ENCODE data around the gene EMX2. TPM values are rescaled to one million over a fixed set of nuclear protein-coding genes. Genes with fewer than 3 reads are reported as not detected.

The EMX2 gene
- total and polyA plus RNA-seq, 2 donors (not counting 3 experiments of a cell fraction or from before 2014, with no cell fraction given): not detected

- H3K4me1 ChIP-seq (ENCODE audit: control insufficient read depth, extremely low read depth, insufficient read depth, low read length): no peaks in the 10 kb centered on the region
- dilution Hi-C loops (cut with MboI; ENCODE audit: extremely low pct_ligation_motif_present, low sequenced_read_pairs) (no loop called here), intact Hi-C loops (cut with micrococcal nuclease) (no loop called here)
- ChIA-PET POLR2A (no interaction called here), CTCF (interaction anchor here (0.7 kb wide), 1 partner anchor 18 kb away, joined by 4 read pairs; no protein-coding TSS in a partner anchor)
- no peaks in the 10 kb centered on the region for H3K36me3 ChIP-seq (ENCODE audit: control insufficient read depth in 2 of 2, extremely low read depth in 1 of 2, insufficient read depth in 2 of 2, low read length in 2 of 2)
- H3K27me3 ChIP-seq (ENCODE audit: control insufficient read depth in 2 of 2, insufficient read depth in 2 of 2, low read length in 2 of 2): no peaks in the 10 kb centered on the region
- FAIRE-seq (no peak), DNase-seq (ENCODE audit: low read depth, low spot score) (no peak)
- BruUV-seq (replicated peaks): no TSS peak
- H3K4me3 ChIP-seq (replicated peaks in 1 of 3; ENCODE audit: insufficient read depth in 1 of 3, low read depth in 1 of 3, low read length in 3 of 3): no peak overlapping the region
- H3K9me3 ChIP-seq (replicated peaks; ENCODE audit: control insufficient read depth, insufficient read depth, low read length): no peaks in the 10 kb centered on the region
- no peaks in the 10 kb centered on the region for H3K79me2 ChIP-seq (ENCODE audit: control insufficient read depth, insufficient read depth, low read length)
- H3K4me2 ChIP-seq (ENCODE audit: insufficient read depth, low read length): no peak overlapping the region
- no peaks in the 10 kb centered on the region for H4K20me1 ChIP-seq (replicated peaks; ENCODE audit: control insufficient read depth, extremely low read depth, insufficient read depth, low read length)
- H3K27ac ChIP-seq (ENCODE audit: insufficient read depth, low read depth, low read length): no peak overlapping the region
- H3K9me1 ChIP-seq (replicated peaks; ENCODE audit: control insufficient read depth, extremely low read depth, insufficient read depth, low read length): no peaks in the 10 kb centered on the region
- no peak for TF ChIP-seq MYC (IDR thresholded peaks at IDR 0.05; ENCODE audit: low read depth, low read length)
- no peak for TF ChIP-seq GATA2 (IDR thresholded peaks at IDR 0.05; ENCODE audit: insufficient read depth, insufficient read length, low read depth, low read length)
- no peak for TF ChIP-seq FOS (IDR thresholded peaks at IDR 0.05; ENCODE audit: borderline replicate concordance, insufficient read depth, low read length)
- TF ChIP-seq POLR2A (IDR thresholded peaks at IDR 0.05; ENCODE audit: low read depth, low read length): no peak
- no peak for TF ChIP-seq JUN (IDR thresholded peaks at IDR 0.05; ENCODE audit: borderline replicate concordance, insufficient read depth, insufficient read length, low read depth)
- TF ChIP-seq CTCF (IDR thresholded peaks at IDR 0.05; ENCODE audit: extremely low read depth in 1 of 2, insufficient read depth in 1 of 2, low read depth in 1 of 2, low read length in 2 of 2): no peak
- TF ChIP-seq POLR2AphosphoS5 (IDR thresholded peaks at IDR 0.05; ENCODE audit: insufficient read depth, low read depth, low read length): no peak
- TF ChIP-seq EZH2 (IDR thresholded peaks at IDR 0.05; ENCODE audit: borderline replicate concordance, low read depth, low read length, severe bottlenecking): no peak
- no peak for TF ChIP-seq MAX (IDR thresholded peaks at IDR 0.05; ENCODE audit: insufficient read depth, insufficient read length)
- no peak overlapping the region for H3K9ac ChIP-seq (replicated peaks; ENCODE audit: extremely low read depth, insufficient read depth, low read length)
- no peak overlapping the region for H2AFZ ChIP-seq (ENCODE audit: low read depth, low read length)
Measured at GRCh38 chr10:117514971-117515370, 27.6 kb upstream of the EMX2 start.
